HEK293 (cell line): Measurements from ENCODE around the gene SNTG2.

Source experiments
- ZNF549 ChIP-seq: fragments of 450-650 bp; IDR thresholded peaks from 2 replicates; pipeline ENCODE4 v1.5.1; 2018; ENCODE audit warnings: missing biosample characterization, missing genetic modification characterization, mild to moderate bottlenecking, inconsistent platforms, moderate library complexity
- TF ChIP-seq, protein P1 (sequence below): fragments of 450-650 bp; formaldehyde crosslinking; IDR thresholded peaks from 2 replicates; pipeline ENCODE4 v1.5.1; 2016; ENCODE audit warnings: missing biosample characterization, missing genetic modification characterization

DNA sequence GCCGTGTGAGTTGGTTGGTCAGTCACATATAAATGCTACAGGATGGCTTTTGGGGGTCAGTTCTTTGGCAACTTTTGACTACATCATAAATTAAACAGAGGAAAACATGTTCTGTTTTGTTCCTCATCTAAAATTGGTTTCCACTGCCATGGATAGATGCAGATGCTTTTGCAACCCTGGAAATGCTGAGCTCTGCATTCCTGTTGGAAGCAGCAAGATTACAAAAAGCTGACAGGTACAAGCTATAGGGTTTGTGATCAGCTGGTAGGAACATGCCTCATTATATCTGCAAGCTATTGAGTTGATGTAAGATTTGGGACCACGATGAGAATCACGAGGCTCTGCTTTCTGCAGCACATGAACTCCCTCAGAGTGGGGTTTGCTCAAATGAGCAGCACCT is 255.2 kb downstream of the SNTG2 start:
- TF ChIP-seq ZNF549 (tag by site-specific recombination): no peak
- TF ChIP-seq, protein P1, sequence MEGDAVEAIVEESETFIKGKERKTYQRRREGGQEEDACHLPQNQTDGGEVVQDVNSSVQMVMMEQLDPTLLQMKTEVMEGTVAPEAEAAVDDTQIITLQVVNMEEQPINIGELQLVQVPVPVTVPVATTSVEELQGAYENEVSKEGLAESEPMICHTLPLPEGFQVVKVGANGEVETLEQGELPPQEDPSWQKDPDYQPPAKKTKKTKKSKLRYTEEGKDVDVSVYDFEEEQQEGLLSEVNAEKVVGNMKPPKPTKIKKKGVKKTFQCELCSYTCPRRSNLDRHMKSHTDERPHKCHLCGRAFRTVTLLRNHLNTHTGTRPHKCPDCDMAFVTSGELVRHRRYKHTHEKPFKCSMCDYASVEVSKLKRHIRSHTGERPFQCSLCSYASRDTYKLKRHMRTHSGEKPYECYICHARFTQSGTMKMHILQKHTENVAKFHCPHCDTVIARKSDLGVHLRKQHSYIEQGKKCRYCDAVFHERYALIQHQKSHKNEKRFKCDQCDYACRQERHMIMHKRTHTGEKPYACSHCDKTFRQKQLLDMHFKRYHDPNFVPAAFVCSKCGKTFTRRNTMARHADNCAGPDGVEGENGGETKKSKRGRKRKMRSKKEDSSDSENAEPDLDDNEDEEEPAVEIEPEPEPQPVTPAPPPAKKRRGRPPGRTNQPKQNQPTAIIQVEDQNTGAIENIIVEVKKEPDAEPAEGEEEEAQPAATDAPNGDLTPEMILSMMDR: no peak
